Keratinocyte (primary cell): ENCODE results near the gene MRTFA. TPM values are rescaled to one million over a fixed set of nuclear protein-coding genes. Genes with fewer than 3 reads are reported as not detected.
A peak's percentile ranks its signal among the peaks of the same experiment; 100 is the strongest.

Experiments used
- DNase-seq: peaks from one replicate; pipeline ENCODE4 v3.0.0-alpha.2; 2011; ENCODE audit warnings: low read depth, missing footprints, low spot score
- FAIRE-seq: peaks from 2 replicates; lab custom pipeline; 2011; peaks lifted over from hg19 to GRCh38; lab: Jason Lieb, UNC
- H2AFZ ChIP-seq: 2 replicates; pipeline ENCODE4 v1.6.0; 2012; ENCODE audit warnings: low read length, control low read depth, inconsistent platforms; ENCODE audit not compliant: control insufficient read depth
- H3K27ac ChIP-seq: 2 replicates; pipeline ENCODE4 v1.5.1; 2011; ENCODE audit warnings: low read length; ENCODE audit not compliant: control insufficient read depth, insufficient read depth
- H3K27me3 ChIP-seq: 3 replicates; pipeline ENCODE4 v1.6.0; 2011; ENCODE audit warnings: low read length; ENCODE audit not compliant: control insufficient read depth, insufficient read depth; ENCODE audit errors: extremely low read depth
- H3K36me3 ChIP-seq, 2 experiments: 2 replicates in 1 of 2; 3 replicates in 1 of 2; pipeline ENCODE4 v1.5.1; 2011; ENCODE audit warnings: low read length in 2 of 2, mild to moderate bottlenecking in 1 of 2; ENCODE audit not compliant: control insufficient read depth in 2 of 2, insufficient read depth in 2 of 2; ENCODE audit errors: extremely low read depth in 1 of 2
- H3K4me1 ChIP-seq: 3 replicates; pipeline ENCODE4 v1.5.1; 2011; ENCODE audit warnings: low read length; ENCODE audit not compliant: control insufficient read depth, insufficient read depth; ENCODE audit errors: extremely low read depth
- H3K4me2 ChIP-seq: 3 replicates; pipeline ENCODE4 v1.6.0; 2011; ENCODE audit warnings: low read depth, low read length; ENCODE audit not compliant: control insufficient read depth, insufficient read depth; ENCODE audit errors: extremely low read depth
- H3K4me3 ChIP-seq, 3 experiments: fragments of 200-600 bp in 1 of 3; sonication (generic) in 1 of 3; 2 replicates in 2 of 3; 3 replicates in 1 of 3; pipeline ENCODE4 v1.5.1; 2011 to 2016; ENCODE audit warnings: low read length in 3 of 3, mild to moderate bottlenecking in 3 of 3, control low read depth in 2 of 3, inconsistent platforms in 1 of 3, low read depth in 1 of 3, mixed read lengths in 1 of 3, mixed run types in 1 of 3, moderate library complexity in 1 of 3; ENCODE audit not compliant: control insufficient read depth in 2 of 3, insufficient read depth in 2 of 3; ENCODE audit errors: extremely low read depth in 1 of 3
- H3K79me2 ChIP-seq: 2 replicates; pipeline ENCODE4 v1.6.0; 2012; ENCODE audit warnings: low read length; ENCODE audit not compliant: control insufficient read depth, insufficient read depth
- H3K9ac ChIP-seq: 3 replicates; pipeline ENCODE4 v1.6.0; 2011; ENCODE audit warnings: low read length; ENCODE audit not compliant: control insufficient read depth, insufficient read depth; ENCODE audit errors: extremely low read depth
- H3K9me1 ChIP-seq: 3 replicates; pipeline ENCODE4 v1.6.0; 2011; ENCODE audit warnings: low read length; ENCODE audit not compliant: control insufficient read depth, insufficient read depth; ENCODE audit errors: extremely low read depth
- H3K9me3 ChIP-seq: 2 replicates; pipeline ENCODE4 v1.5.1; 2012; ENCODE audit warnings: low read depth, low read length; ENCODE audit not compliant: control insufficient read depth
- H4K20me1 ChIP-seq: 3 replicates; pipeline ENCODE4 v1.6.0; 2011; ENCODE audit warnings: low read length; ENCODE audit not compliant: control insufficient read depth, insufficient read depth; ENCODE audit errors: extremely low read depth
- EZH2 ChIP-seq: IDR thresholded peaks from one replicate; pipeline ENCODE4 v1.6.1; 2012; ENCODE audit warnings: inconsistent platforms, mild to moderate bottlenecking, low read length, moderate library complexity
- dilution Hi-C: fragments of 300-500 bp; cut with MboI; formaldehyde crosslinking; loops from one replicate; pipeline ENCODE4 v1.7.0; 2020; ENCODE audit warnings: low sequenced_read_pairs; ENCODE audit not compliant: extremely low pct_ligation_motif_present
- polyA plus RNA-seq, 5 experiments: library from polyadenylated mRNA; depleted of rRNA in 3 of 5; stranded (reverse) in 3 of 5; stranded (forward) in 1 of 5; unstranded in 1 of 5; fragments of >200 nt; gene quantifications; 1 replicate in 1 of 5; 2 replicates in 3 of 5; 3 replicates in 1 of 5; pipeline versions ENCODE4 v1.2.1 to v1.2.3, GENCODE V29; 2011 to 2012; ENCODE audit warnings: missing spikeins in 2 of 5, low read depth in 1 of 5, low replicate concordance in 1 of 5
- TF ChIP-seq, protein P1 (sequence below), 3 experiments: IDR thresholded peaks in 1 of 3; conservative IDR thresholded peaks in 1 of 3; optimal IDR thresholded peaks in 1 of 3; 2 replicates in 2 of 3; 3 replicates in 1 of 3; pipeline versions ENCODE3 to v1.5.1; 2011; ENCODE audit warnings: low read length in 3 of 3, mild to moderate bottlenecking in 3 of 3, moderate library complexity in 2 of 3, control low read depth in 1 of 3, inconsistent platforms in 1 of 3; ENCODE audit not compliant: insufficient read depth in 2 of 3; ENCODE audit errors: extremely low read depth in 1 of 3

Gene MRTFA
- polyA plus RNA-seq, 1 donor (not counting 4 experiments of a cell fraction or from before 2014, with no cell fraction given): 6.5 TPM

DNA sequence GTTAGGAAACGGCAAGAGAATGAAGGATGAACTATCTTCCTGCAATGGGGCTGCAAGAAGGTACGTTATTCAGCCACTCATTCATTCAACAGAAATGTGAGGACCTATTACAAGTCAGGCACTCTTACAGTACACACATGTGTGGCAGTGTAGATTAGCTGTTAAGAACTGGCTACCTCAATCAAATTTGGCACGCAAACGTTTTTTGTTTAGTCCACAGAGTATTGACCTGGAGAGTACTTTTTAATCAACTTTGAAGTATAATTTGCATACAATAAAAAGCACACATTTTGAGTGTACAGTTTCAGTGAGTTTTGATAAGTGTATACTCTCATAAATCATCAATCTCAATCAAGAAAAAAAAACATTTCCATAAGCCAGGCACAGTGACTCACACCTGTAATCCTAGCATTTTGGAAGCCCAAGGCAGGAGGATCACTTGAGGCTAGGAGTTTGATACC lies 24.2 kb downstream of the MRTFA start:
- H2AFZ ChIP-seq: no peak overlapping the region
- FAIRE-seq (peak; percentile 77), DNase-seq (no peak)
- TF ChIP-seq, protein P1, sequence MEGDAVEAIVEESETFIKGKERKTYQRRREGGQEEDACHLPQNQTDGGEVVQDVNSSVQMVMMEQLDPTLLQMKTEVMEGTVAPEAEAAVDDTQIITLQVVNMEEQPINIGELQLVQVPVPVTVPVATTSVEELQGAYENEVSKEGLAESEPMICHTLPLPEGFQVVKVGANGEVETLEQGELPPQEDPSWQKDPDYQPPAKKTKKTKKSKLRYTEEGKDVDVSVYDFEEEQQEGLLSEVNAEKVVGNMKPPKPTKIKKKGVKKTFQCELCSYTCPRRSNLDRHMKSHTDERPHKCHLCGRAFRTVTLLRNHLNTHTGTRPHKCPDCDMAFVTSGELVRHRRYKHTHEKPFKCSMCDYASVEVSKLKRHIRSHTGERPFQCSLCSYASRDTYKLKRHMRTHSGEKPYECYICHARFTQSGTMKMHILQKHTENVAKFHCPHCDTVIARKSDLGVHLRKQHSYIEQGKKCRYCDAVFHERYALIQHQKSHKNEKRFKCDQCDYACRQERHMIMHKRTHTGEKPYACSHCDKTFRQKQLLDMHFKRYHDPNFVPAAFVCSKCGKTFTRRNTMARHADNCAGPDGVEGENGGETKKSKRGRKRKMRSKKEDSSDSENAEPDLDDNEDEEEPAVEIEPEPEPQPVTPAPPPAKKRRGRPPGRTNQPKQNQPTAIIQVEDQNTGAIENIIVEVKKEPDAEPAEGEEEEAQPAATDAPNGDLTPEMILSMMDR (optimal IDR thresholded peaks at IDR 0.05 in 1 of 3, IDR thresholded peaks at IDR 0.05 in 1 of 3, conservative IDR thresholded peaks at IDR 0.05 in 1 of 3; ENCODE audit: extremely low read depth in 1 of 3, insufficient read depth in 2 of 3, low read length in 3 of 3): no peak
- no peak for TF ChIP-seq EZH2
- no peak overlapping the region for H3K4me3 ChIP-seq
- peaks cover 14% of the 10 kb centered on the region for H3K9me1 ChIP-seq
- no peaks in the 10 kb centered on the region for H3K9me3 ChIP-seq
- H3K79me2 ChIP-seq: peaks cover 95% of the 10 kb centered on the region
- no peak overlapping the region for H3K27ac ChIP-seq
- dilution Hi-C loops: no loop called here
- H4K20me1 ChIP-seq: peaks cover 22% of the 10 kb centered on the region
- no peak overlapping the region for H3K4me2 ChIP-seq
- H3K36me3 ChIP-seq: peaks cover 0 to 3% of the 10 kb centered on the region in 2 experiments
- no peaks in the 10 kb centered on the region for H3K27me3 ChIP-seq
- peaks cover 10% of the 10 kb centered on the region for H3K4me1 ChIP-seq
- no peak overlapping the region for H3K9ac ChIP-seq

GRCh38 chr22:40611606-40612005 lies 24.9 kb downstream of the MRTFA start:
- no peak for TF ChIP-seq EZH2
- TF ChIP-seq, protein P1 (optimal IDR thresholded peaks at IDR 0.05 in 1 of 3, IDR thresholded peaks at IDR 0.05 in 1 of 3, conservative IDR thresholded peaks at IDR 0.05 in 1 of 3; ENCODE audit: extremely low read depth in 1 of 3, insufficient read depth in 2 of 3, low read length in 3 of 3): no peak
- Histone ChIP-seq H3K27ac (no peak overlapping the region), H3K79me2 (peaks cover 96% of the 10 kb centered on the region), H3K36me3 (peaks cover 0 to 3% of the 10 kb centered on the region in 2 experiments), H3K27me3 (no peaks in the 10 kb centered on the region), H3K4me2 (no peak overlapping the region), H3K4me1 (peaks cover 10% of the 10 kb centered on the region), H4K20me1 (peaks cover 22% of the 10 kb centered on the region), H3K9me3 (no peaks in the 10 kb centered on the region), H3K4me3 (no peak overlapping the region), H2AFZ (no peak overlapping the region), H3K9me1 (peaks cover 14% of the 10 kb centered on the region), H3K9ac (no peak overlapping the region)
- DNase-seq (no peak), FAIRE-seq (no peak)
- dilution Hi-C loops: no loop called here
